BLaER1 treated with 17β-estradiol and CSF1 and Interleukin-3, amounts not matched to agents 10 nM and 100 nM (cell line): ENCODE measurements around the gene L3HYPDH.

Experiments
- H3K27ac ChIP-seq, 11 experiments: shearing (Covaris generic); formaldehyde crosslinking; 2 replicates each; pipeline ENCODE4 v1.8.1; 2022
- H3K27me3 ChIP-seq, 11 experiments: shearing (Covaris generic); formaldehyde crosslinking; 2 replicates each; pipeline ENCODE4 v1.8.1; 2022
- H3K36me3 ChIP-seq, 11 experiments: shearing (Covaris generic); formaldehyde crosslinking; 2 replicates each; pipeline ENCODE4 v1.8.1; 2022
- H3K4me1 ChIP-seq, 10 experiments: shearing (Covaris generic); formaldehyde crosslinking; 2 replicates each; pipeline ENCODE4 v1.8.1; 2022
- H3K4me2 ChIP-seq, 11 experiments: shearing (Covaris generic); formaldehyde crosslinking; 2 replicates each; pipeline ENCODE4 v1.8.1; 2022
- H3K4me3 ChIP-seq, 10 experiments: shearing (Covaris generic); formaldehyde crosslinking; 2 replicates each; pipeline ENCODE4 v1.8.1; 2022
- H3K9ac ChIP-seq, 11 experiments: shearing (Covaris generic); formaldehyde crosslinking; 2 replicates each; pipeline ENCODE4 v1.8.1; 2022
- H3K9me3 ChIP-seq, 11 experiments: shearing (Covaris generic); formaldehyde crosslinking; replicated peaks in 1 of 11; 2 replicates each; pipeline ENCODE4 v1.8.1; 2022
- H4K20me1 ChIP-seq, 11 experiments: shearing (Covaris generic); formaldehyde crosslinking; 2 replicates each; pipeline ENCODE4 v1.8.1; 2022
- Cebpa-rat ChIP-seq, 11 experiments: shearing (Covaris generic); IDR thresholded peaks; 2 replicates each; pipeline ENCODE4 v1.8.1; 2022

L3HYPDH gene

GRCh38 chr14:59425322-59425935 is 58.8 kb downstream of the L3HYPDH start:
- H3K4me1 ChIP-seq, result peaks cover 26 to 58% (median 29%) of the 10 kb centered on the region in 10 experiments
- peak overlapping the region in 10 of 11 experiments; percentile 35 to 72 (median 64); a peak in 17 of 22 replicates for H3K4me2 ChIP-seq
- no peaks in the 10 kb centered on the region for H3K36me3 ChIP-seq
- no peak for TF ChIP-seq Cebpa-rat (IDR thresholded peaks at IDR 0.05)
- no peak overlapping the region for H3K4me3 ChIP-seq
- peak overlapping the region in 1 of 11 experiments; percentile 21; a peak in 1 of 22 replicates for H3K27ac ChIP-seq
- H4K20me1 ChIP-seq, result no peaks in the 10 kb centered on the region
- H3K9me3 ChIP-seq, result no peaks in the 10 kb centered on the region
- H3K9ac ChIP-seq, result no peak overlapping the region
- H3K27me3 ChIP-seq, result no peaks in the 10 kb centered on the region

DNA sequence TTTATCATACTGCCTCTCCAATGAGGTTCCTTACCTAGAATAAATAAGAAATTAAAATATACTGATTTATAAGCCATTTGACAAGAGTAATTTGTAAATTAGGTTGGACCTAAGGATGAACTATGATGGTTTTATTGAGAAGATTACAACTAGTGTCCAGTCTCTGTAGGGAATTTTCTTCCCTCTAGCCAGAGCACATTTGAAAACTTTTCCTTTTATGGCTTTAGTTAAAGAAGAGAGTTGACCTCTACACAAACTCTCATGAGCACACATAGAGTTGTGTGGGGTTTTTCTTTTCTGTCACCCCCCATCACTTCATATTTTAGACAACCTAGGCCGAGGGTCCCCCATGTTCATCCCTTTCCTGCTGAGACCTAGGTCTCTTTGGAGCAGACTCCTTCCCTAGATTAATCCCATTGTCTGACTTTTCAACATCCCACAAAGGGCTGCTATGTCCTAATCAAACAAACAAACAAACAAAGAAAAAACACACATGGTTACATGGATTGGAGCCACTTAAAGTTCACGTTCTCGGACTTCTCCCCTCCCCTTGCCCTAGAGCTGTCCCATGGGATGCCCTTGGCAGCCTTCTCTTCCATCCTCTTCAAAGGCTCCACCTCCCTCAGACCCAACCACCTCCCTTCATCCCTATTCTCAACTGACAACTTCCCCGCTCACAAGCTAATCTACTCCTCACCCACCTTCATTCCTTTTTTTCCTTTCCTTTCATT is 59.7 kb downstream of the L3HYPDH start:
- no peak overlapping the region for H3K9ac ChIP-seq
- H3K27me3 ChIP-seq, result no peaks in the 10 kb centered on the region
- no peaks in the 10 kb centered on the region for H4K20me1 ChIP-seq
- no peaks in the 10 kb centered on the region for H3K36me3 ChIP-seq
- H3K27ac ChIP-seq, result peak overlapping the region in 1 of 11 experiments; percentile 21; a peak in 1 of 22 replicates
- H3K9me3 ChIP-seq, result no peaks in the 10 kb centered on the region
- no peak overlapping the region for H3K4me3 ChIP-seq
- H3K4me2 ChIP-seq, result peak overlapping the region; percentile 35 to 72 (median 62)
- peaks cover 26 to 58% (median 29%) of the 10 kb centered on the region in 10 experiments for H3K4me1 ChIP-seq
- no peak for TF ChIP-seq Cebpa-rat (IDR thresholded peaks at IDR 0.05)
